Measurements from ENCODE around the gene COL1A2.

The COL1A2 gene

GRCh38 chr7:94436700-94437099 is 42.0 kb downstream of the COL1A2 start:
- DNase-seq = no peak

GRCh38 chr7:94439893-94440381 is 45.2 kb downstream of the COL1A2 start:
- peak; percentile 16 for DNase-seq

GRCh38 chr7:94440451-94441039 is 45.9 kb downstream of the COL1A2 start:
- peak; percentile 1 for DNase-seq

GRCh38 chr7:94441138-94441537 is 46.4 kb downstream of the COL1A2 start:
- DNase-seq = no peak

GRCh38 chr7:94442639-94443038 is 47.9 kb downstream of the COL1A2 start:
- DNase-seq = no peak

- no peak for DNase-seq
Observed at GRCh38 chr7:94444813-94445212, 50.1 kb downstream of the COL1A2 start.

GRCh38 chr7:94445696-94446194 is 51.0 kb downstream of the COL1A2 start:
- DNase-seq = no peak

GRCh38 chr7:94446308-94446707 is 51.6 kb downstream of the COL1A2 start:
- no peak for DNase-seq

GRCh38 chr7:94449151-94449725 is 54.5 kb downstream of the COL1A2 start:
- peak; percentile 60 for DNase-seq

- no peak for DNase-seq
Observed at GRCh38 chr7:94450044-94450697, 55.5 kb downstream of the COL1A2 start.

GRCh38 chr7:94451187-94451586 is 56.5 kb downstream of the COL1A2 start:
- peak; percentile 51 for DNase-seq

GRCh38 chr7:94452239-94452638 is 57.5 kb downstream of the COL1A2 start:
- DNase-seq = peak; percentile 47

GRCh38 chr7:94453898-94454297 is 59.2 kb downstream of the COL1A2 start:
- DNase-seq = no peak

- DNase-seq = no peak
Observed at GRCh38 chr7:94458041-94458440, 63.3 kb downstream of the COL1A2 start.

- no peak for DNase-seq
Observed at GRCh38 chr7:94466516-94466915, 71.8 kb downstream of the COL1A2 start.

- no peak for DNase-seq
Observed at GRCh38 chr7:94471604-94472003, 76.9 kb downstream of the COL1A2 start.

- no peak for DNase-seq
Observed at GRCh38 chr7:94472608-94473007, 77.9 kb downstream of the COL1A2 start.

- DNase-seq = no peak
Observed at GRCh38 chr7:94476251-94476840, 81.7 kb downstream of the COL1A2 start.

- no peak for DNase-seq
Observed at GRCh38 chr7:94477878-94478277, 83.2 kb downstream of the COL1A2 start.

- no peak for DNase-seq
Observed at GRCh38 chr7:94478648-94479214, 84.0 kb downstream of the COL1A2 start.

All from eye (tissue), 1 donor.